Sigmoid colon (tissue), 4 donors: Measurements from ENCODE around the gene TRIM2.

ENCODE experiments used
- CTCF ChIP-seq, 4 experiments: fragments of 450-650 bp in 3 of 4; fragments of 200-600 bp in 1 of 4; IDR thresholded peaks; one replicate each; pipeline ENCODE4 v1.5.1; 2016 to 2019; ENCODE audit warnings: antibody characterized with exemption in 4 of 4, mild to moderate bottlenecking in 3 of 4, moderate library complexity in 2 of 4
- EP300 ChIP-seq, 4 donors: sonication (generic); formaldehyde crosslinking; IDR thresholded peaks; one replicate each; pipeline ENCODE4 v1.6.1; 2017; ENCODE audit warnings: antibody characterized with exemption in 4 of 4
- POLR2A ChIP-seq, 2 donors: fragments of 450-650 bp; IDR thresholded peaks; one replicate each; pipeline ENCODE4 v1.6.1; 2016; ENCODE audit warnings: antibody characterized with exemption in 2 of 2, mild to moderate bottlenecking in 2 of 2, moderate library complexity in 2 of 2
- POLR2AphosphoS5 ChIP-seq, 4 donors: sonication (generic); formaldehyde crosslinking; IDR thresholded peaks; one replicate each; pipeline ENCODE4 v1.6.1; 2017; ENCODE audit warnings: antibody characterized with exemption in 4 of 4

GRCh38 chr4:153176938-153177337 is 27.3 kb upstream of the TRIM2 start:
- TF ChIP-seq CTCF (IDR thresholded peaks at IDR 0.05) (no peak), POLR2AphosphoS5 (IDR thresholded peaks at IDR 0.05) (no peak), EP300 (IDR thresholded peaks at IDR 0.05) (no peak), POLR2A (IDR thresholded peaks at IDR 0.05) (no peak)
